HEK293 (cell line): ENCODE results near the gene OR5M11.
"Not testable (repeated sequence)": the region's sequence is repeated elsewhere in the genome, so short reads cannot be mapped to it uniquely, and the experiment has no call there.

Source experiments
- CTCF ChIA-PET: fragments of 350-600 bp; formaldehyde crosslinking; extraction: SDS; loops from one replicate; lab custom pipeline; 2021; ENCODE audit warnings: antibody characterized with exemption; lab: Yijun Ruan, JAX
- POLR2A ChIA-PET: fragments of 300-600 bp; formaldehyde crosslinking; extraction: SDS; loops from one replicate; lab custom pipeline; 2020; ENCODE audit warnings: antibody characterized with exemption, inconsistent platforms; lab: Yijun Ruan, JAX
- H3K27ac ChIP-seq: fragments of 200-500 bp; sonication (Bioruptor generic); 2 replicates; pipeline ENCODE4 v1.5.1; 2014; ENCODE audit warnings: low read depth, low read length, control low read depth, inconsistent platforms; ENCODE audit errors: extremely low read depth
- H3K36me3 ChIP-seq, 2 experiments: fragments of 200-500 bp in 1 of 2; sonication (Bioruptor generic) in 1 of 2; 1 replicate in 1 of 2; 2 replicates in 1 of 2; pipeline ENCODE4 v1.5.1; 2014 to 2017; ENCODE audit warnings: inconsistent platforms in 2 of 2, low read length in 2 of 2; ENCODE audit not compliant: control insufficient read depth in 2 of 2, insufficient read depth in 1 of 2
- H3K4me1 ChIP-seq: fragments of 200-500 bp; sonication (Bioruptor generic); 2 replicates; pipeline ENCODE4 v1.5.1; 2014; ENCODE audit warnings: mild to moderate bottlenecking, low read length, inconsistent platforms; ENCODE audit not compliant: control insufficient read depth, insufficient read depth
- H3K4me3 ChIP-seq: 2 replicates; pipeline ENCODE4 v1.5.1; 2011; ENCODE audit warnings: low read depth, mild to moderate bottlenecking, control low read depth, low read length, moderate library complexity
- H3K9me3 ChIP-seq: fragments of 200-500 bp; sonication (Bioruptor generic); 2 replicates; pipeline ENCODE4 v1.5.1; 2014; ENCODE audit warnings: low read depth, low read length, inconsistent platforms; ENCODE audit not compliant: control insufficient read depth, insufficient read depth
- BCL11B ChIP-seq: fragments of 450-650 bp; formaldehyde crosslinking; IDR thresholded peaks from 2 replicates; pipeline ENCODE4 v1.5.1; 2016; ENCODE audit warnings: low read depth, missing biosample characterization, missing genetic modification characterization
- MZF1 ChIP-seq: fragments of 450-650 bp; formaldehyde crosslinking; IDR thresholded peaks from 2 replicates; pipeline ENCODE4 v1.5.1; 2017; ENCODE audit warnings: missing biosample characterization, missing genetic modification characterization, borderline replicate concordance
- WT1 ChIP-seq: fragments of 450-650 bp; formaldehyde crosslinking; IDR thresholded peaks from 2 replicates; pipeline ENCODE4 v1.5.1; 2016; ENCODE audit warnings: missing biosample characterization, missing genetic modification characterization
- ZBTB21 ChIP-seq: fragments of 450-650 bp; formaldehyde crosslinking; IDR thresholded peaks from 2 replicates; pipeline ENCODE4 v1.5.1; 2017; ENCODE audit warnings: missing biosample characterization, missing genetic modification characterization
- ZBTB44 ChIP-seq: fragments of 450-650 bp; IDR thresholded peaks from 2 replicates; pipeline ENCODE4 v1.5.1; 2018; ENCODE audit warnings: missing biosample characterization, mild to moderate bottlenecking, missing genetic modification characterization
- ZBTB8A ChIP-seq: fragments of 450-650 bp; formaldehyde crosslinking; IDR thresholded peaks from 2 replicates; pipeline ENCODE4 v1.5.1; 2016; ENCODE audit warnings: missing biosample characterization, missing genetic modification characterization
- ZNF155 ChIP-seq: fragments of 450-650 bp; formaldehyde crosslinking; IDR thresholded peaks from 2 replicates; pipeline ENCODE4 v1.5.1; 2016; ENCODE audit warnings: missing biosample characterization, missing genetic modification characterization
- ZNF169 ChIP-seq: fragments of 450-650 bp; formaldehyde crosslinking; IDR thresholded peaks from 2 replicates; pipeline ENCODE4 v1.5.1; 2016; ENCODE audit warnings: missing biosample characterization, missing genetic modification characterization
- ZNF175 ChIP-seq: fragments of 450-650 bp; formaldehyde crosslinking; IDR thresholded peaks from 2 replicates; pipeline ENCODE4 v1.5.1; 2016; ENCODE audit warnings: missing biosample characterization, missing genetic modification characterization
- ZNF221 ChIP-seq: fragments of 450-650 bp; formaldehyde crosslinking; IDR thresholded peaks from 2 replicates; pipeline ENCODE4 v1.5.1; 2017; ENCODE audit warnings: missing biosample characterization, missing genetic modification characterization, borderline replicate concordance
- ZNF280D ChIP-seq: fragments of 450-650 bp; formaldehyde crosslinking; IDR thresholded peaks from 2 replicates; pipeline ENCODE4 v1.5.1; 2016; ENCODE audit warnings: missing biosample characterization, missing genetic modification characterization
- ZNF37A ChIP-seq: fragments of 450-650 bp; IDR thresholded peaks from 2 replicates; pipeline ENCODE4 v1.5.1; 2018; ENCODE audit warnings: missing biosample characterization, missing genetic modification characterization
- TF ChIP-seq, protein P1 (sequence below): fragments of 450-650 bp; formaldehyde crosslinking; IDR thresholded peaks from 2 replicates; pipeline ENCODE4 v1.5.1; 2016; ENCODE audit warnings: missing biosample characterization, missing genetic modification characterization, borderline replicate concordance
- TF ChIP-seq, protein P2 (sequence below): fragments of 450-650 bp; formaldehyde crosslinking; IDR thresholded peaks from 2 replicates; pipeline ENCODE4 v1.5.1; 2016; ENCODE audit warnings: missing biosample characterization, missing genetic modification characterization

The OR5M11 gene

DNA sequence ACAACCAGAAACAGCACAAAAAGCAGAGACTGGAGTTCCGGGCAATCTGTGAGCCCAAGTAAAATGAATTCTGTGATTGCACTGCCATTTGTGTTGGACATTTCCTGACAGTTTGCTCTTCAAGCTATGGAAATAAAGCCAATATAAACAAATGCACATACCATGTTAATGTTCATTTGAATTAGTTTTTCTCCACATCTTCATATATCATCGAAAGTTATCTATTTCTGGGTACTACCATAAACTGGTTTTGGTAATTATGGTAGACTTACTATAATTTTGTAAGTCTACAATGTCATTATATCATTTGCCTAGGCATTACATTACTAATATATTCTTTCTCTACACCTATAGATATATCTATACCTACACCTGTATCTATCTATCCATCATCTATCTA lies at the start of gene OR5M11:
OR5M11 (minus strand) TSS at position 101 of the 400 bp plus-strand sequence; CDS start at position 101, 0 bp downstream.
- TF ChIP-seq BCL11B, result no peak
- TF ChIP-seq, protein P1, sequence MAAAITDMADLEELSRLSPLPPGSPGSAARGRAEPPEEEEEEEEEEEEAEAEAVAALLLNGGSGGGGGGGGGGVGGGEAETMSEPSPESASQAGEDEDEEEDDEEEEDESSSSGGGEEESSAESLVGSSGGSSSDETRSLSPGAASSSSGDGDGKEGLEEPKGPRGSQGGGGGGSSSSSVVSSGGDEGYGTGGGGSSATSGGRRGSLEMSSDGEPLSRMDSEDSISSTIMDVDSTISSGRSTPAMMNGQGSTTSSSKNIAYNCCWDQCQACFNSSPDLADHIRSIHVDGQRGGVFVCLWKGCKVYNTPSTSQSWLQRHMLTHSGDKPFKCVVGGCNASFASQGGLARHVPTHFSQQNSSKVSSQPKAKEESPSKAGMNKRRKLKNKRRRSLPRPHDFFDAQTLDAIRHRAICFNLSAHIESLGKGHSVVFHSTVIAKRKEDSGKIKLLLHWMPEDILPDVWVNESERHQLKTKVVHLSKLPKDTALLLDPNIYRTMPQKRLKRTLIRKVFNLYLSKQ, result no peak
- TF ChIP-seq ZNF155, result no peak
- TF ChIP-seq, protein P2, sequence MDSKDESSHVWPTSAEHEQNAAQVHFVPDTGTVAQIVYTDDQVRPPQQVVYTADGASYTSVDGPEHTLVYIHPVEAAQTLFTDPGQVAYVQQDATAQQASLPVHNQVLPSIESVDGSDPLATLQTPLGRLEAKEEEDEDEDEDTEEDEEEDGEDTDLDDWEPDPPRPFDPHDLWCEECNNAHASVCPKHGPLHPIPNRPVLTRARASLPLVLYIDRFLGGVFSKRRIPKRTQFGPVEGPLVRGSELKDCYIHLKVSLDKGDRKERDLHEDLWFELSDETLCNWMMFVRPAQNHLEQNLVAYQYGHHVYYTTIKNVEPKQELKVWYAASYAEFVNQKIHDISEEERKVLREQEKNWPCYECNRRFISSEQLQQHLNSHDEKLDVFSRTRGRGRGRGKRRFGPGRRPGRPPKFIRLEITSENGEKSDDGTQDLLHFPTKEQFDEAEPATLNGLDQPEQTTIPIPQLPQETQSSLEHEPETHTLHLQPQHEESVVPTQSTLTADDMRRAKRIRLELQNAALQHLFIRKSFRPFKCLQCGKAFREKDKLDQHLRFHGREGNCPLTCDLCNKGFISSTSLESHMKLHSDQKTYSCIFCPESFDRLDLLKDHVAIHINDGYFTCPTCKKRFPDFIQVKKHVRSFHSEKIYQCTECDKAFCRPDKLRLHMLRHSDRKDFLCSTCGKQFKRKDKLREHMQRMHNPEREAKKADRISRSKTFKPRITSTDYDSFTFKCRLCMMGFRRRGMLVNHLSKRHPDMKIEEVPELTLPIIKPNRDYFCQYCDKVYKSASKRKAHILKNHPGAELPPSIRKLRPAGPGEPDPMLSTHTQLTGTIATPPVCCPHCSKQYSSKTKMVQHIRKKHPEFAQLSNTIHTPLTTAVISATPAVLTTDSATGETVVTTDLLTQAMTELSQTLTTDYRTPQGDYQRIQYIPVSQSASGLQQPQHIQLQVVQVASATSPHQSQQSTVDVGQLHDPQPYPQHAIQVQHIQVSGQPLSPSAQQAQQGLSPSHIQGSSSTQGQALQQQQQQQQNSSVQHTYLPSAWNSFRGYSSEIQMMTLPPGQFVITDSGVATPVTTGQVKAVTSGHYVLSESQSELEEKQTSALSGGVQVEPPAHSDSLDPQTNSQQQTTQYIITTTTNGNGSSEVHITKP (tag by site-specific recombination), result no peak
- no peak for TF ChIP-seq MZF1
- TF ChIP-seq ZBTB8A, result no peak
- TF ChIP-seq ZNF37A (tag by site-specific recombination), result no peak
- TF ChIP-seq ZBTB44 (tag by site-specific recombination), result no peak
- no peak for TF ChIP-seq WT1 (tag by site-specific recombination)
- TF ChIP-seq ZNF175 (tag by site-specific recombination), result no peak
- TF ChIP-seq ZNF169 (tag by site-specific recombination), result no peak
- no peak for TF ChIP-seq ZNF221 (tag by site-specific recombination)
- TF ChIP-seq ZNF280D (tag by site-specific recombination), result no peak
- no peak for TF ChIP-seq ZBTB21
- TF ChIP-seq, all 188 proteins: peak for 0
- Histone ChIP-seq H3K27ac (no peak within 1 kb of the TSS), H3K9me3 (no peaks in the 10 kb centered on the region), H3K36me3 (no peaks in the 10 kb centered on the region), H3K4me1 (no peaks in the 10 kb centered on the region), H3K4me3 (no peak within 1 kb of the TSS)
- ChIA-PET POLR2A (no interaction called here), CTCF (no interaction called here)

GRCh38 chr11:56592088-56592717 lies 49.1 kb upstream of the OR5M11 start:
- H3K4me3 ChIP-seq, H3K27ac ChIP-seq, H3K4me1 ChIP-seq, H3K36me3 ChIP-seq, H3K9me3 ChIP-seq, CTCF ChIA-PET, POLR2A ChIA-PET: not testable (repeated sequence)
